ENCODE data around the gene TNRC6C. TPM values are rescaled to one million over a fixed set of nuclear protein-coding genes. Genes with fewer than 3 reads are reported as not detected.

Gene TNRC6C
- polyA plus RNA-seq, 1 donor (not counting 4 experiments of a cell fraction or from before 2014, with no cell fraction given) = 0.34 TPM

DNA sequence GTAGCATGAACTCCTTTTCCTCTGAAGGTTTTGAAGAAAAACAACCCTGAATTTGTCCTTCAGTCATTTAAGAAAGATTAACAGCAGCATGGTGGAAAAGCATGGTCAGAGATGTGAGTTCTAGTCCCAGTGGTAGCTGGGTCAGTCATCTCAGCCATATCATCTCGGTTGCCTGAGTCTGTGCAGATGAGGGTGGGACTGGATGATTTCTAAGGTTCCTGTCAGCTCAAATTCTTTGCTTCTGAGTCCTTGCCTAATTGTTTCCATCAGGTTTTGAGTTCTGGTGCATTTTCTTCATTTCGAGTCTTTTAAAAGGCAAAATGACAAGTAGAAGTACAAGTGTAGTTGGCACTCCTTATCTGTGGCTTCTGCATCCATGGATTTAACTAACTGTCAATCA lies 63.9 kb downstream of the TNRC6C start:
- H4K20me1 ChIP-seq (ENCODE audit: control insufficient read depth, extremely low read depth, insufficient read depth, low read length) = no peaks in the 10 kb centered on the region
- H3K79me2 ChIP-seq (ENCODE audit: control insufficient read depth, insufficient read depth, low read length) = no peaks in the 10 kb centered on the region
- H3K4me2 ChIP-seq (ENCODE audit: control insufficient read depth, extremely low read depth, insufficient read depth, low read depth, low read length) = no peak overlapping the region
- dilution Hi-C loops (cut with MboI; ENCODE audit: extremely low pct_ligation_motif_present, low sequenced_read_pairs) = no loop called here
- DNase-seq (ENCODE audit: low read depth, low spot score) (no peak), FAIRE-seq (no peak)
- TF ChIP-seq EZH2 (IDR thresholded peaks at IDR 0.05; ENCODE audit: low read length) = no peak
- TF ChIP-seq, protein P1, sequence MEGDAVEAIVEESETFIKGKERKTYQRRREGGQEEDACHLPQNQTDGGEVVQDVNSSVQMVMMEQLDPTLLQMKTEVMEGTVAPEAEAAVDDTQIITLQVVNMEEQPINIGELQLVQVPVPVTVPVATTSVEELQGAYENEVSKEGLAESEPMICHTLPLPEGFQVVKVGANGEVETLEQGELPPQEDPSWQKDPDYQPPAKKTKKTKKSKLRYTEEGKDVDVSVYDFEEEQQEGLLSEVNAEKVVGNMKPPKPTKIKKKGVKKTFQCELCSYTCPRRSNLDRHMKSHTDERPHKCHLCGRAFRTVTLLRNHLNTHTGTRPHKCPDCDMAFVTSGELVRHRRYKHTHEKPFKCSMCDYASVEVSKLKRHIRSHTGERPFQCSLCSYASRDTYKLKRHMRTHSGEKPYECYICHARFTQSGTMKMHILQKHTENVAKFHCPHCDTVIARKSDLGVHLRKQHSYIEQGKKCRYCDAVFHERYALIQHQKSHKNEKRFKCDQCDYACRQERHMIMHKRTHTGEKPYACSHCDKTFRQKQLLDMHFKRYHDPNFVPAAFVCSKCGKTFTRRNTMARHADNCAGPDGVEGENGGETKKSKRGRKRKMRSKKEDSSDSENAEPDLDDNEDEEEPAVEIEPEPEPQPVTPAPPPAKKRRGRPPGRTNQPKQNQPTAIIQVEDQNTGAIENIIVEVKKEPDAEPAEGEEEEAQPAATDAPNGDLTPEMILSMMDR (optimal IDR thresholded peaks at IDR 0.05 in 1 of 3, IDR thresholded peaks at IDR 0.05 in 1 of 3, conservative IDR thresholded peaks at IDR 0.05 in 1 of 3; ENCODE audit: extremely low read depth in 1 of 3, insufficient read depth in 2 of 3, low read length in 3 of 3) = no peak
- no peak overlapping the region for H3K4me3 ChIP-seq (ENCODE audit: control insufficient read depth in 2 of 3, extremely low read depth in 1 of 3, insufficient read depth in 2 of 3, low read depth in 1 of 3, low read length in 3 of 3)
- H3K4me1 ChIP-seq (ENCODE audit: control insufficient read depth, extremely low read depth, insufficient read depth, low read length) = no peaks in the 10 kb centered on the region
- no peaks in the 10 kb centered on the region for H3K36me3 ChIP-seq (ENCODE audit: control insufficient read depth in 2 of 2, extremely low read depth in 1 of 2, insufficient read depth in 2 of 2, low read length in 2 of 2)
- H3K27ac ChIP-seq (ENCODE audit: control insufficient read depth, insufficient read depth, low read length) = no peak overlapping the region
- no peak overlapping the region for H3K9ac ChIP-seq (ENCODE audit: control insufficient read depth, extremely low read depth, insufficient read depth, low read length)
- H2AFZ ChIP-seq (ENCODE audit: control insufficient read depth, low read length) = no peak overlapping the region
- H3K27me3 ChIP-seq (ENCODE audit: control insufficient read depth, extremely low read depth, insufficient read depth, low read length) = no peaks in the 10 kb centered on the region
- no peaks in the 10 kb centered on the region for H3K9me3 ChIP-seq (ENCODE audit: control insufficient read depth, low read depth, low read length)
- H3K9me1 ChIP-seq (ENCODE audit: control insufficient read depth, extremely low read depth, insufficient read depth, low read length) = no peaks in the 10 kb centered on the region

DNA sequence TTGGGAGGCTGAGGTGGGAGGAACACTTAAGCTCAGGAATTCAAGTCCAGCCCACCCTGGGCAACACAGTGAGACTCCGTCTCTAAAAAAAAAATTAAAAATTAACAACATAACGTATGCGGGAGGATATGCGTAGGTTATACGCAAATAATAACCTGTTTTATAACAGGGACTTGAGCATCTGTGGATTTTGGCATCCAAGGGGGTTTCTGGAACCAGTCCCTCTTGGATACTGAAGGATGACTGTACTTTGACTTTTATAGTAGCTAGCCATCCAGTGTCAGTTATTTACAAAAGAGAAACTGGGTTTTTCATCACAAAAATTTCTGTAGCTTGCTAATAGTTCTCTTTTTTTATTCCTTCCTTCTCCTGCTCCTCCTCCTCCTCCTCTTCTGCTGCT lies 64.5 kb downstream of the TNRC6C start:
- no peak overlapping the region for H3K9ac ChIP-seq (ENCODE audit: control insufficient read depth, extremely low read depth, insufficient read depth, low read length)
- H3K36me3 ChIP-seq (ENCODE audit: control insufficient read depth in 2 of 2, extremely low read depth in 1 of 2, insufficient read depth in 2 of 2, low read length in 2 of 2) = no peaks in the 10 kb centered on the region
- H3K9me3 ChIP-seq (ENCODE audit: control insufficient read depth, low read depth, low read length) = no peaks in the 10 kb centered on the region
- no peak for TF ChIP-seq EZH2 (IDR thresholded peaks at IDR 0.05; ENCODE audit: low read length)
- TF ChIP-seq, protein P1 (optimal IDR thresholded peaks at IDR 0.05 in 1 of 3, IDR thresholded peaks at IDR 0.05 in 1 of 3, conservative IDR thresholded peaks at IDR 0.05 in 1 of 3; ENCODE audit: extremely low read depth in 1 of 3, insufficient read depth in 2 of 3, low read length in 3 of 3) = no peak
- H3K4me3 ChIP-seq (ENCODE audit: control insufficient read depth in 2 of 3, extremely low read depth in 1 of 3, insufficient read depth in 2 of 3, low read depth in 1 of 3, low read length in 3 of 3) = no peak overlapping the region
- no peaks in the 10 kb centered on the region for H3K79me2 ChIP-seq (ENCODE audit: control insufficient read depth, insufficient read depth, low read length)
- H3K9me1 ChIP-seq (ENCODE audit: control insufficient read depth, extremely low read depth, insufficient read depth, low read length) = no peaks in the 10 kb centered on the region
- no peak overlapping the region for H3K4me2 ChIP-seq (ENCODE audit: control insufficient read depth, extremely low read depth, insufficient read depth, low read depth, low read length)
- no peaks in the 10 kb centered on the region for H3K27me3 ChIP-seq (ENCODE audit: control insufficient read depth, extremely low read depth, insufficient read depth, low read length)
- dilution Hi-C loops (cut with MboI; ENCODE audit: extremely low pct_ligation_motif_present, low sequenced_read_pairs) = no loop called here
- H4K20me1 ChIP-seq (ENCODE audit: control insufficient read depth, extremely low read depth, insufficient read depth, low read length) = no peaks in the 10 kb centered on the region
- FAIRE-seq (no peak), DNase-seq (ENCODE audit: low read depth, low spot score) (no peak)
- no peak overlapping the region for H3K27ac ChIP-seq (ENCODE audit: control insufficient read depth, insufficient read depth, low read length)
- H2AFZ ChIP-seq (ENCODE audit: control insufficient read depth, low read length) = no peak overlapping the region
- no peaks in the 10 kb centered on the region for H3K4me1 ChIP-seq (ENCODE audit: control insufficient read depth, extremely low read depth, insufficient read depth, low read length)

Data from keratinocyte (primary cell).